Measurements from ENCODE around the gene GRK1.

The GRK1 gene

GRCh38 chr13:113783200-113783881, 116.3 kb downstream of the GRK1 start:
- DNase-seq = no peak

GRCh38 chr13:113783966-113784644, 117.1 kb downstream of the GRK1 start:
- DNase-seq = no peak

GRCh38 chr13:113784645-113785024, 117.6 kb downstream of the GRK1 start:
- DNase-seq = no peak

GRCh38 chr13:113785051-113786010, 118.3 kb downstream of the GRK1 start:
- peak; percentile 29 for DNase-seq

GRCh38 chr13:113786262-113786841, 119.3 kb downstream of the GRK1 start:
- no peak for DNase-seq

Data from GOT3 (cell line).